Trophoblast cell (in vitro differentiated cells and primary cell): ENCODE data around the gene FBXO3.

Source experiments
- DNase-seq, 2 donors: peaks; one replicate each; pipeline ENCODE4 v3.0.0-alpha.2; 2016
- H2AFZ ChIP-seq: 2 replicates; pipeline ENCODE4 v1.6.1; 2013; ENCODE audit warnings: low read length, moderate library complexity, mild to moderate bottlenecking; ENCODE audit not compliant: insufficient read depth, poor library complexity
- H2AK5ac ChIP-seq: 2 replicates; pipeline ENCODE4 v1.6.1; 2013; ENCODE audit warnings: mild to moderate bottlenecking, low read length
- H2BK120ac ChIP-seq: 2 replicates; pipeline ENCODE4 v1.6.1; 2013; ENCODE audit warnings: low read length, mild to moderate bottlenecking, moderate library complexity; ENCODE audit not compliant: insufficient read depth, poor library complexity
- H2BK12ac ChIP-seq: 2 replicates; pipeline ENCODE4 v1.6.1; 2013; ENCODE audit warnings: mild to moderate bottlenecking, low read length, moderate library complexity
- H2BK5ac ChIP-seq: 2 replicates; pipeline ENCODE4 v1.6.1; 2013; ENCODE audit warnings: low read length, low read depth, moderate library complexity, mild to moderate bottlenecking; ENCODE audit not compliant: poor library complexity
- H3K14ac ChIP-seq: 2 replicates; pipeline ENCODE4 v1.6.1; 2013; ENCODE audit warnings: mild to moderate bottlenecking, low read length
- H3K18ac ChIP-seq: 2 replicates; pipeline ENCODE4 v1.6.1; 2013; ENCODE audit warnings: mild to moderate bottlenecking, low read length
- H3K23ac ChIP-seq: 2 replicates; pipeline ENCODE4 v1.6.1; 2013; ENCODE audit warnings: low read length
- H3K27ac ChIP-seq: 2 replicates; pipeline ENCODE4 v1.5.1; 2013; ENCODE audit warnings: low read depth, mild to moderate bottlenecking, inconsistent platforms, low read length, moderate library complexity
- H3K27me3 ChIP-seq: 2 replicates; pipeline ENCODE4 v1.6.1; 2013; ENCODE audit warnings: inconsistent platforms, mild to moderate bottlenecking, low read length, moderate library complexity; ENCODE audit not compliant: insufficient read depth
- H3K36me3 ChIP-seq, 2 experiments: 1 replicate in 1 of 2; 2 replicates in 1 of 2; pipeline ENCODE4 v1.6.1; 2013; ENCODE audit warnings: low read length in 2 of 2, mild to moderate bottlenecking in 2 of 2, moderate library complexity in 1 of 2; ENCODE audit not compliant: insufficient read depth in 2 of 2, control insufficient read depth in 1 of 2
- H3K4ac ChIP-seq: 2 replicates; pipeline ENCODE4 v1.6.1; 2013; ENCODE audit warnings: low read depth, mild to moderate bottlenecking, low read length, moderate library complexity
- H3K4me1 ChIP-seq, 2 experiments: 1 replicate in 1 of 2; 2 replicates in 1 of 2; pipeline ENCODE4 v1.6.1; 2013; ENCODE audit warnings: low read length in 2 of 2, mild to moderate bottlenecking in 2 of 2, moderate library complexity in 1 of 2; ENCODE audit not compliant: insufficient read depth in 2 of 2, control insufficient read depth in 1 of 2
- H3K4me2 ChIP-seq: 2 replicates; pipeline ENCODE4 v1.6.1; 2013; ENCODE audit warnings: inconsistent platforms, mild to moderate bottlenecking, low read length, moderate library complexity
- H3K4me3 ChIP-seq: 2 replicates; pipeline ENCODE4 v1.5.1; 2013; ENCODE audit warnings: mild to moderate bottlenecking, low read depth, low read length, inconsistent platforms
- H3K79me1 ChIP-seq: one replicate; pipeline ENCODE4 v1.6.1; 2013; ENCODE audit warnings: low read length
- H3K79me2 ChIP-seq: 2 replicates; pipeline ENCODE4 v1.6.1; 2013; ENCODE audit warnings: low read length, mild to moderate bottlenecking; ENCODE audit not compliant: control insufficient read depth, insufficient read depth, poor library complexity
- H3K9ac ChIP-seq: 2 replicates; pipeline ENCODE4 v1.6.1; 2013; ENCODE audit warnings: mild to moderate bottlenecking, low read length
- H3K9me3 ChIP-seq: 2 replicates; pipeline ENCODE4 v1.6.1; 2013; ENCODE audit warnings: low read depth, mild to moderate bottlenecking, control low read depth, inconsistent platforms, low read length; ENCODE audit not compliant: insufficient read depth
- H4K12ac ChIP-seq: 2 replicates; pipeline ENCODE4 v1.6.1; 2013; ENCODE audit warnings: low read depth, mild to moderate bottlenecking, low read length, moderate library complexity
- H4K8ac ChIP-seq: 2 replicates; pipeline ENCODE4 v1.6.1; 2013; ENCODE audit warnings: low read depth, mild to moderate bottlenecking, low read length, moderate library complexity
- H4K91ac ChIP-seq: one replicate; pipeline ENCODE4 v1.6.1; 2013; ENCODE audit warnings: low read depth, mild to moderate bottlenecking, low read length, moderate library complexity
- WGBS: extraction: QIAGEN DNeasy Blood & Tissue Kit; methylation state at CpG from one replicate; pipeline ENCODE4 v1.1.7; 2013; ENCODE audit warnings: missing lambda C conversion rate; ENCODE audit not compliant: insufficient read length, insufficient coverage; ENCODE audit errors: extremely low coverage; 5-methylcytosine and 5-hydroxymethylcytosine counted together

The FBXO3 gene

GRCh38 chr11:33722590-33723234 lies 51.6 kb downstream of the FBXO3 start:
- DNase-seq = peak; percentile 87
- H4K12ac ChIP-seq = no peak overlapping the region
- H3K36me3 ChIP-seq = peaks cover 8 to 10% of the 10 kb centered on the region in 2 experiments
- peak overlapping the region; percentile 16 for H3K4me2 ChIP-seq
- peak overlapping the region; percentile 86 for H3K18ac ChIP-seq
- WGBS = no CpG with 5 or more reads among the region's 2 CpGs
- peaks cover 27 to 38% of the 10 kb centered on the region in 2 experiments for H3K4me1 ChIP-seq
- peak overlapping the region; percentile 57 for H4K8ac ChIP-seq
- H2BK5ac ChIP-seq = peak overlapping the region; percentile 86
- H3K14ac ChIP-seq = peak overlapping the region; percentile 72
- H4K91ac ChIP-seq = peak overlapping the region; percentile 93
- peaks cover 31% of the 10 kb centered on the region for H3K79me1 ChIP-seq
- H3K23ac ChIP-seq = no peak overlapping the region
- H3K4ac ChIP-seq = peak overlapping the region; percentile 30
- no peaks in the 10 kb centered on the region for H3K9me3 ChIP-seq
- H3K4me3 ChIP-seq = no peak overlapping the region
- H2BK120ac ChIP-seq = peak overlapping the region; percentile 65
- no peak overlapping the region for H2AFZ ChIP-seq
- H3K9ac ChIP-seq = no peak overlapping the region
- H3K79me2 ChIP-seq = peaks cover 6% of the 10 kb centered on the region
- H2AK5ac ChIP-seq = peak overlapping the region; percentile 16
- H2BK12ac ChIP-seq = peak overlapping the region; percentile 86
- H3K27ac ChIP-seq = peak overlapping the region; percentile 78
- no peaks in the 10 kb centered on the region for H3K27me3 ChIP-seq

GRCh38 chr11:33721984-33722383 lies 52.3 kb downstream of the FBXO3 start:
- H3K27me3 ChIP-seq = no peaks in the 10 kb centered on the region
- H2AFZ ChIP-seq = no peak overlapping the region
- peak overlapping the region; percentile 72 for H3K14ac ChIP-seq
- H3K4me1 ChIP-seq = peaks cover 27 to 38% of the 10 kb centered on the region in 2 experiments
- peak overlapping the region; percentile 86 for H2BK12ac ChIP-seq
- peak overlapping the region; percentile 44 for H3K4ac ChIP-seq
- peaks cover 31% of the 10 kb centered on the region for H3K79me1 ChIP-seq
- no peak overlapping the region for H3K4me2 ChIP-seq
- no peak overlapping the region for H4K12ac ChIP-seq
- H4K91ac ChIP-seq = peak overlapping the region; percentile 93
- peak overlapping the region; percentile 86 for H3K18ac ChIP-seq
- DNase-seq = no peak
- no peak overlapping the region for H3K4me3 ChIP-seq
- peak overlapping the region; percentile 78 for H3K27ac ChIP-seq
- H3K79me2 ChIP-seq = peaks cover 6% of the 10 kb centered on the region
- H3K36me3 ChIP-seq = peaks cover 8 to 13% of the 10 kb centered on the region in 2 experiments
- peak overlapping the region; percentile 65 for H2BK120ac ChIP-seq
- H2AK5ac ChIP-seq = peak overlapping the region; percentile 16
- no peaks in the 10 kb centered on the region for H3K9me3 ChIP-seq
- H3K23ac ChIP-seq = no peak overlapping the region
- no peak overlapping the region for H3K9ac ChIP-seq
- peak overlapping the region; percentile 86 for H2BK5ac ChIP-seq
- WGBS = no CpG with 5 or more reads among the region's 5 CpGs
- H4K8ac ChIP-seq = peak overlapping the region; percentile 57

- Histone ChIP-seq H3K79me1 (peaks cover 31% of the 10 kb centered on the region), H3K9ac (no peak overlapping the region)
Measured at GRCh38 chr11:33721426-33721825, 52.9 kb downstream of the FBXO3 start.

GRCh38 chr11:33719587-33719986 lies 54.7 kb downstream of the FBXO3 start:
- Histone ChIP-seq H3K14ac (no peak overlapping the region), H3K79me1 (peaks cover 29% of the 10 kb centered on the region), H3K4me1 (peaks cover 26 to 35% of the 10 kb centered on the region in 2 experiments), H4K12ac (no peak overlapping the region), H2BK5ac (no peak overlapping the region), H3K9ac (no peak overlapping the region), H4K8ac (no peak overlapping the region), H3K79me2 (peaks cover 6% of the 10 kb centered on the region), H2BK12ac (no peak overlapping the region), H2AFZ (no peak overlapping the region), H3K23ac (no peak overlapping the region), H3K4ac (no peak overlapping the region), H3K4me2 (no peak overlapping the region), H3K9me3 (no peaks in the 10 kb centered on the region), H2AK5ac (no peak overlapping the region), H3K4me3 (no peak overlapping the region), H3K27ac (no peak overlapping the region), H2BK120ac (no peak overlapping the region), H4K91ac (peak overlapping the region; percentile 2), H3K36me3 (peaks cover 10 to 21% of the 10 kb centered on the region in 2 experiments), H3K27me3 (no peaks in the 10 kb centered on the region), H3K18ac (no peak overlapping the region)
- WGBS = no CpG with 5 or more reads among the region's 5 CpGs
- DNase-seq = peak; percentile 60 to 70

More at GRCh38 chr11:33721426-33721825, 52.9 kb downstream of the FBXO3 start:
- Histone ChIP-seq H3K27ac (peak overlapping the region; percentile 78), H3K4ac (no peak overlapping the region), H3K4me2 (no peak overlapping the region), H2BK12ac (no peak overlapping the region), H2BK5ac (no peak overlapping the region), H3K23ac (no peak overlapping the region), H4K12ac (no peak overlapping the region), H3K4me1 (peaks cover 27 to 38% of the 10 kb centered on the region in 2 experiments), H3K9me3 (no peaks in the 10 kb centered on the region), H3K79me2 (peaks cover 6% of the 10 kb centered on the region), H3K36me3 (peaks cover 10 to 18% of the 10 kb centered on the region in 2 experiments), H2AFZ (no peak overlapping the region), H3K4me3 (no peak overlapping the region), H4K91ac (no peak overlapping the region), H3K27me3 (no peaks in the 10 kb centered on the region), H3K14ac (no peak overlapping the region), H4K8ac (no peak overlapping the region), H3K18ac (peak overlapping the region; percentile 37), H2AK5ac (no peak overlapping the region), H2BK120ac (no peak overlapping the region)
- WGBS = no CpG with 5 or more reads among the region's 1 CpG
- DNase-seq = no peak
